Peyer's patch (tissue), 4 donors: ENCODE results near the gene SLC4A11. TPM values are rescaled to one million over a fixed set of nuclear protein-coding genes. Genes with fewer than 3 reads are reported as not detected.
"Not testable (repeated sequence)": the region's sequence is repeated elsewhere in the genome, so short reads cannot be mapped to it uniquely, and the experiment has no call there.

ENCODE experiments used
- DNase-seq, 3 donors: peaks; one replicate each; pipeline ENCODE4 v3.0.0-alpha.2; 2017 to 2019
- H3K27ac ChIP-seq, 4 donors: fragments of 200-600 bp; sonication (generic); one replicate each; pipeline ENCODE4 v1.5.1; 2016 to 2019
- H3K27me3 ChIP-seq, 2 donors: fragments of 200-600 bp; sonication (generic); one replicate each; pipeline ENCODE4 v1.5.1; 2019
- H3K36me3 ChIP-seq, 3 donors: fragments of 200-600 bp; sonication (generic); one replicate each; pipeline ENCODE4 v1.5.1; 2016 to 2019
- H3K4me1 ChIP-seq, 4 donors: fragments of 200-600 bp; sonication (generic); one replicate each; pipeline ENCODE4 v1.5.1; 2016 to 2019
- H3K4me3 ChIP-seq, 4 donors: fragments of 200-600 bp; sonication (generic); 1 replicate in 3 of 4; 2 replicates in 1 of 4; pipeline ENCODE4 v1.5.1; 2016 to 2019; ENCODE audit warnings: mild to moderate bottlenecking in 1 of 4
- H3K9me3 ChIP-seq, 4 donors: fragments of 200-600 bp; sonication (generic); one replicate each; pipeline ENCODE4 v1.5.1; 2016 to 2019; ENCODE audit warnings: mild to moderate bottlenecking in 1 of 4
- POLR2A ChIP-seq, 2 donors: fragments of 450-650 bp; IDR thresholded peaks; one replicate each; pipeline ENCODE4 v1.5.1; 2017; ENCODE audit warnings: antibody characterized with exemption in 2 of 2, mild to moderate bottlenecking in 2 of 2, moderate library complexity in 2 of 2
- total RNA-seq, 4 donors: library from RNA; depleted of rRNA; stranded (reverse); fragments of >200 nt; gene quantifications; one replicate each; pipeline ENCODE4 v1.1.0, GENCODE V29; 2016
- TF ChIP-seq, protein P1 (sequence below), 6 experiments: fragments of 450-650 bp in 4 of 6; fragments of 200-600 bp in 2 of 6; sonication (generic) in 1 of 6; IDR thresholded peaks; one replicate each; pipeline ENCODE4 v1.5.1; 2017 to 2019; ENCODE audit warnings: antibody characterized with exemption in 6 of 6, mild to moderate bottlenecking in 3 of 6, moderate library complexity in 1 of 6

Gene SLC4A11
- total RNA-seq, 4 donors from 2014 or later = 0.54 to 1.1 (median 0.70) TPM; not detected in 1

DNA sequence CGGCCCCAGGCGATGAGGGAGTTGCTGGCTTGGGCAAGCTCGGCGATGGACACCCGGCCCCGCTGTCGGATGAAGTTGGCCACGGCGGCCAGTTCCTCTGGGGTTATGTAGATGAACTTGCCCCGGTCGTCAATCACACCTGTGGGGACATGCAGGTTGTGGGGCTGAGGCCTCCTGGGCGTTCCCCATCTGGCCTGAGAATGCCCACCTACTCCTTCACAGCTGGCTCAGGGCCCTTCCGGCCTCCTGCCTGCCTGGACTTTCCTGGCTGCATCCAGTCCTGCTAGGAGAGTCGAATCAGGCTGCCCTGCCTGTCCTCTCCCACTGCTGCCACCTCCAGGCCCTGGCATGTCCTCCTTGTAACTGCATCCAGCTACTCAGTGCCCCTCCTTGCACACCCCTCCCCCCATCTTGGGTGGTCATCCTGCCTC lies 48.3 kb downstream of the SLC4A11 start:
- no peak for DNase-seq
- no peaks in the 10 kb centered on the region for H3K4me1 ChIP-seq
- TF ChIP-seq, protein P1, sequence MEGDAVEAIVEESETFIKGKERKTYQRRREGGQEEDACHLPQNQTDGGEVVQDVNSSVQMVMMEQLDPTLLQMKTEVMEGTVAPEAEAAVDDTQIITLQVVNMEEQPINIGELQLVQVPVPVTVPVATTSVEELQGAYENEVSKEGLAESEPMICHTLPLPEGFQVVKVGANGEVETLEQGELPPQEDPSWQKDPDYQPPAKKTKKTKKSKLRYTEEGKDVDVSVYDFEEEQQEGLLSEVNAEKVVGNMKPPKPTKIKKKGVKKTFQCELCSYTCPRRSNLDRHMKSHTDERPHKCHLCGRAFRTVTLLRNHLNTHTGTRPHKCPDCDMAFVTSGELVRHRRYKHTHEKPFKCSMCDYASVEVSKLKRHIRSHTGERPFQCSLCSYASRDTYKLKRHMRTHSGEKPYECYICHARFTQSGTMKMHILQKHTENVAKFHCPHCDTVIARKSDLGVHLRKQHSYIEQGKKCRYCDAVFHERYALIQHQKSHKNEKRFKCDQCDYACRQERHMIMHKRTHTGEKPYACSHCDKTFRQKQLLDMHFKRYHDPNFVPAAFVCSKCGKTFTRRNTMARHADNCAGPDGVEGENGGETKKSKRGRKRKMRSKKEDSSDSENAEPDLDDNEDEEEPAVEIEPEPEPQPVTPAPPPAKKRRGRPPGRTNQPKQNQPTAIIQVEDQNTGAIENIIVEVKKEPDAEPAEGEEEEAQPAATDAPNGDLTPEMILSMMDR (IDR thresholded peaks at IDR 0.05) = no peak
- TF ChIP-seq POLR2A (IDR thresholded peaks at IDR 0.05) = no peak
- no peaks in the 10 kb centered on the region for H3K27me3 ChIP-seq
- peaks cover 0 to 64% (median 0%) of the 10 kb centered on the region in 3 donors for H3K36me3 ChIP-seq
- no peak overlapping the region for H3K27ac ChIP-seq
- no peaks in the 10 kb centered on the region for H3K9me3 ChIP-seq
- no peak overlapping the region for H3K4me3 ChIP-seq

DNA sequence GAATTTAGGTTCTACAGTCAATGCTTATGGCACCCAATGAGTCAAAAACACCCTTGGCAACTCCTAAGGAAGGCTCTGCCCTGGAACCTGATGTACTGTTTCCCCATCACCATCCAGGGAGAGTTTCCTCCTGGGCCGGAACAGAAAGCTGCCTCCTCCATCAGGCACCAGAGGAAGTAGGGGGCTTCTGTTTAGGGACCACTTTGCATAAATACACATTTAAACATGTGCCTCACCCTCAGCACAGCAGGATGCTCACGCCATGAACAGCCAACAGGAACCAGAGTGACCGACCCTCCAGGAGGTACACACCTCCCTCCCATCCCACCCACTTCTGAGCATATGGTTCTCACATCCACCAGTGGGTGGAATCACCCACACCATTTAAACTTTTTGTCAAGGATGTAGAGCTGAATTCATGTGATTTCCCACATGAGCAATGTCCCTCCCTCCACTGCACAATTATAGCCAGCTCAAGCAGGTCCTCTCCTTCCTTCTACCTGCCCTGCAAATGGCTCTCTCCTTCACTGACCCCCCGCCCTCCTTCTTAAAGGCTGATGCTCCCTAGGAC lies 49.3 kb downstream of the SLC4A11 start:
- TF ChIP-seq POLR2A (IDR thresholded peaks at IDR 0.05) = no peak
- TF ChIP-seq, protein P1 (IDR thresholded peaks at IDR 0.05) = no peak
- Histone ChIP-seq H3K27ac (no peak overlapping the region), H3K36me3 (peaks cover 0 to 54% (median 0%) of the 10 kb centered on the region in 3 donors), H3K27me3 (no peaks in the 10 kb centered on the region), H3K4me3 (no peak overlapping the region), H3K9me3 (no peaks in the 10 kb centered on the region), H3K4me1 (no peaks in the 10 kb centered on the region)
- no peak for DNase-seq

DNA sequence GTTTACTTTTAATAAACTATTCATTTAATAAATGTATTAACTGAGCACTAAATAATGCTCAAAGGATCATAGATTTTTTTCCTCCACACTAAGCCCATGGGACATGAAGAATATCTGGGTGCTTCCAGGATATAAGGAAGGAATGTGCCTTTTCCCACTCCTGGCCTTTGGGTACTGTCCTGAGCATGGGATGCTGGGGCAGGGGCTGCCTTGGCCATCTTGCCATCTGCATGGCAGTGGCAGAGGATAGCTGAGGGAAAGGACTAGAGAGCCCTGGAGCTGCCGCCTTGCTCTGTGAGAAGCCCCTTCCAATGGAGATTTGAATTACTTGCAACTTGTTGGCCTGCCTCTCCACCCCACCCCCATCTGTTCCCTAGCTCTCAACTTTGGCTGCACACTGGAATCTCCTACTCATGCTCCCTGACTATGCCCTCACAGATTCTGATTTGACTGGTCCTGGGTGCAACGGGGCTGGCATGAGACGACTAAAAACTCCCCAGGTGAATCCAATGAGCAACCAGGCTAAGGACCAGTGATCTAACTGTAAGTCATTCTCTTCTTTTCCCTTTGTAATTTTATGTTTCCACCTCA lies 50.1 kb downstream of the SLC4A11 start:
- Histone ChIP-seq H3K27me3 (no peaks in the 10 kb centered on the region), H3K4me1 (no peaks in the 10 kb centered on the region), H3K27ac (no peak overlapping the region), H3K4me3 (no peak overlapping the region), H3K9me3 (no peaks in the 10 kb centered on the region), H3K36me3 (peaks cover 0 to 47% (median 0%) of the 10 kb centered on the region in 3 donors)
- no peak for DNase-seq
- TF ChIP-seq, protein P1 (IDR thresholded peaks at IDR 0.05) = no peak
- no peak for TF ChIP-seq POLR2A (IDR thresholded peaks at IDR 0.05)

DNA sequence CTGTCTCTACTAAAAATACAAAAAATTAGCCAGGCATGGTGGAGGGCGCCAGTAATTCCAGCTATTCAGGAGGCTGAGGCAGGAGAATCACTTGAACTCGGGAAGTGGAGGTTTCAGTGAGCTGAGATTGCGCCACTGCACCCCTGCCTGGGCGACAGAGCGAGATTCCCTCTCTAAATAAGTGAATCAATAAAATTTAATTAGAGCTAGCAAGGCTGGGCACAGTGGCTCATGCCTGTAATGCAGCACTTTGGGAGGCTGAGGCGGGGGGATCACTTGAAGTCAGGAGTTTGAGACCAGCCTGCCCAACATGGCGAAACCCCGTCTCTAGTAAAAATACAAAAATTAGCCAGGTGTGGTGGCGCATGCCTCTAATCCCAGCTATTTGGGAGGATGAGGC lies 51.1 kb downstream of the SLC4A11 start:
- H3K27me3 ChIP-seq = not testable (repeated sequence)

DNA sequence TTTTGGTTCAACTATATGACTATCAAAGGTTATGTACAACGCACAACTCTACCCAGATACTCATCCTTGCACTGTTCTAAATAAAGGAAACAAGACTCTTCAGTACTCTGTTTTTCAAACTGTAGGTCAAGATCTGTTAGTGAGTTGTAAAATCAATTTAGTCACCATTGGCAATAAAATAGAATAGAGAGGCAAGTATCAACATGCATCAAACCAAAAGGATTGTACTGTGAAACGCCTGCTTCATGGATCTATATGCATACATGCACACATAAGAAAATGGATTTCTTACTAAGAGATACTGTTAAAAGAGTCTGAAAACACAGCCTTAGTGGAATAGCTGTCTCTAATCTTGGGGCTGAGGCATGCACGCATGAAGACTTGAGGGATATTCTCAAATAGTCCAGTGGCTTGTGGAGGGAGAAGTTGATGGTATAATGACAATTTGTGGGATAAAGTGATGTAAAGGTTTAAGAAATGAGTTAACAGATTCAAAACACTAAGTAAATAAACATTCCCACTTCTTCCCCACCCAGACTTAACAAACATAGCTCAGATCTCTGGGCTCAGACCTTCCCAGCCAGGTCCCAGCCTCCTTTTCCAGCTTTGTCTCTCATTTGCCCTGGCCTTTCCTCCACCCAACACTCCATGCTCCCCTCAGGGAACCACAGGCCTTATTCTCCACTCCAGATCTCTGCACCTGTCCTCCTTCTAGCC lies 54.9 kb downstream of the SLC4A11 start:
- no peaks in the 10 kb centered on the region for H3K27me3 ChIP-seq
- H3K9me3 ChIP-seq = no peaks in the 10 kb centered on the region
- H3K4me3 ChIP-seq = no peak overlapping the region
- no peak overlapping the region for H3K27ac ChIP-seq
- no peak for TF ChIP-seq POLR2A (IDR thresholded peaks at IDR 0.05)
- TF ChIP-seq, protein P1 (IDR thresholded peaks at IDR 0.05) = no peak
- DNase-seq = no peak
- no peaks in the 10 kb centered on the region for H3K36me3 ChIP-seq
- no peaks in the 10 kb centered on the region for H3K4me1 ChIP-seq

More for the DNA sequence above, 51.1 kb downstream of the SLC4A11 start:
- peaks cover 0 to 36% (median 0%) of the 10 kb centered on the region in 3 donors for H3K36me3 ChIP-seq
- not testable (repeated sequence) for H3K4me3 ChIP-seq, H3K9me3 ChIP-seq, DNase-seq, H3K4me1 ChIP-seq, H3K27ac ChIP-seq

DNA sequence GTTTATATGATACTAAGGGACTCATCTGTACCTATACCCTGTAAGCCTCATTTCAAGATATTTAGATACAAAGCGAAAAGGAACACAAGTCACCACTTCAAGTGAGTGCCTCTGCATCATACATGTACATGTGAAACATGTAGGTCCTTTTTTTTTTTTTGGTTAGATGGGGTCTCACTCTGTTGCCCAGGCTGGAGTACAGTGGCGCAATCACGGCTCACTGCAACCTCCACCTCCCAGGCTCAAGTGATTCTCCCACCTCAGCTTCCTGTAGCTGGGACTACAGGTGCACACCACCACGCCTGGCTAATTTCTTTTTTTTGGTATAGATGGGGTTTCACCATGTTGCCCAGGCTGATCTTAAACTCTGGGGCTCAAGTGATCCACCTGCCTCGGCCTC lies 56.6 kb downstream of the SLC4A11 start:
- not testable (repeated sequence) for H3K4me3 ChIP-seq, H3K4me1 ChIP-seq, H3K36me3 ChIP-seq, H3K27ac ChIP-seq, DNase-seq, H3K27me3 ChIP-seq, H3K9me3 ChIP-seq
